ENCODE measurements around the gene MACROH2A2. TPM values are rescaled to one million over a fixed set of nuclear protein-coding genes. Genes with fewer than 3 reads are reported as not detected.

MACROH2A2 gene
- total RNA-seq, 1 donor, result 3.9 TPM

DNA sequence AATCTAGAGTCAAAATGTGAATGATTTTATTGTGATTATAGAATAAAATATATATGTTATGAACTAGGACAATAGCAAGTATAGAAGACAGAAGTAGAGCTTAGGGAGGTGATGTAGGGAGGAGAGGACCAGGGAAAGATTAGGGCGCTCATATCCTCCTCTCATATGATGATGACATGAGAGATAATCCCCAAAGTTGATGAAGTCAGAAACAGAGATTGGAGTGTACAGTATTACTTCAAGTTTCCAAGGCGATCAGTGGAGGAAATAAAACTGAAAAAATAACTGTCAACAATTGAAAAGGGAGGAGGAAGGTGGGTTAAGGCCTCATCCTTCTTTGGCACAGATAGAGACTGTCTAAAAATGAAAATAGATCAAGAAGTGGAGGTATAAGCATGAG lies 14.9 kb downstream of the MACROH2A2 start:
- no peak overlapping the region for H3K4me3 ChIP-seq (ENCODE audit: low read depth, low read length)
- DNase-seq (ENCODE audit: low read depth), result no peak
- no peak for TF ChIP-seq CTCF (IDR thresholded peaks at IDR 0.05; ENCODE audit: insufficient read depth, low read depth, low read length)

- TF ChIP-seq CTCF (IDR thresholded peaks at IDR 0.05; ENCODE audit: insufficient read depth, low read depth, low read length), result no peak
- DNase-seq (ENCODE audit: low read depth), result no peak
- no peak overlapping the region for H3K4me3 ChIP-seq (ENCODE audit: low read depth, low read length)
These were observed 16.3 kb downstream of the MACROH2A2 start for GRCh38 chr10:70068925-70069324.

- TF ChIP-seq CTCF (IDR thresholded peaks at IDR 0.05; ENCODE audit: insufficient read depth, low read depth, low read length), result no peak
- DNase-seq (ENCODE audit: low read depth), result no peak
- no peak overlapping the region for H3K4me3 ChIP-seq (ENCODE audit: low read depth, low read length)
These were observed 16.7 kb downstream of the MACROH2A2 start for GRCh38 chr10:70069346-70069745.

- no peak overlapping the region for H3K4me3 ChIP-seq (ENCODE audit: low read depth, low read length)
- no peak for TF ChIP-seq CTCF (IDR thresholded peaks at IDR 0.05; ENCODE audit: insufficient read depth, low read depth, low read length)
- DNase-seq (ENCODE audit: low read depth), result no peak
These were observed 18.2 kb downstream of the MACROH2A2 start for GRCh38 chr10:70070834-70071233.

GRCh38 chr10:70074165-70074564 lies 21.5 kb downstream of the MACROH2A2 start:
- H3K4me3 ChIP-seq (ENCODE audit: low read depth, low read length), result no peak overlapping the region
- DNase-seq (ENCODE audit: low read depth), result no peak
- no peak for TF ChIP-seq CTCF (IDR thresholded peaks at IDR 0.05; ENCODE audit: insufficient read depth, low read depth, low read length)

GRCh38 chr10:70074971-70075370 lies 22.3 kb downstream of the MACROH2A2 start:
- no peak for TF ChIP-seq CTCF (IDR thresholded peaks at IDR 0.05; ENCODE audit: insufficient read depth, low read depth, low read length)
- H3K4me3 ChIP-seq (ENCODE audit: low read depth, low read length), result no peak overlapping the region

DNA sequence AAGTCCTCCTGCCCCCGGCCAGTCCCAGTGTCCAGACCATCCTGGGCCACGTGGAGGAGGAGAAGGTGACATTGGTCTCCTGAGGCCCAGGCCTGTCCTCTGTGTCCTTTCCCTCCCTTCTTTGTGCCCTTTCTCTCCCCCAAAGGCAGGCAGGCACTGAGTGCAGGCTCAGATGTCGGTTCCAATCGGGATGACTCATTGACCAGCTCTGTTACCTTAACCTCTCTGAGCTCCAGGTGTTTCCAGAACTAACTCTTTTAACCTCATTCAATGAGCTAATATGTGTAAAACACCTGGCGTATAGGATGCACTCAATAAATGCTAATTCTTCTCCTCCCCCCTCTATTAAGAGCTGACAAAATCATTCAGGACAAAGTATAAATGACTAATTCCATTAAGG lies 25.7 kb downstream of the MACROH2A2 start:
- TF ChIP-seq CTCF (IDR thresholded peaks at IDR 0.05; ENCODE audit: insufficient read depth, low read depth, low read length), result no peak
- DNase-seq (ENCODE audit: low read depth), result no peak
- no peak overlapping the region for H3K4me3 ChIP-seq (ENCODE audit: low read depth, low read length)

More at GRCh38 chr10:70074971-70075370, 22.3 kb downstream of the MACROH2A2 start:
- no peak for DNase-seq (ENCODE audit: low read depth)
